ENCODE results near the gene A1CF.
A peak's percentile ranks its signal among the peaks of the same experiment; 100 is the strongest.
"Not testable (repeated sequence)": the region's sequence is repeated elsewhere in the genome, so short reads cannot be mapped to it uniquely, and the experiment has no call there.

The A1CF gene

GRCh38 chr10:50857579-50857978, 27.8 kb downstream of the A1CF start:
- no peak for FAIRE-seq

GRCh38 chr10:50855461-50855860, 30.0 kb downstream of the A1CF start:
- FAIRE-seq: no peak

- FAIRE-seq: no peak
These were observed 30.4 kb downstream of the A1CF start for GRCh38 chr10:50855015-50855414.

DNA sequence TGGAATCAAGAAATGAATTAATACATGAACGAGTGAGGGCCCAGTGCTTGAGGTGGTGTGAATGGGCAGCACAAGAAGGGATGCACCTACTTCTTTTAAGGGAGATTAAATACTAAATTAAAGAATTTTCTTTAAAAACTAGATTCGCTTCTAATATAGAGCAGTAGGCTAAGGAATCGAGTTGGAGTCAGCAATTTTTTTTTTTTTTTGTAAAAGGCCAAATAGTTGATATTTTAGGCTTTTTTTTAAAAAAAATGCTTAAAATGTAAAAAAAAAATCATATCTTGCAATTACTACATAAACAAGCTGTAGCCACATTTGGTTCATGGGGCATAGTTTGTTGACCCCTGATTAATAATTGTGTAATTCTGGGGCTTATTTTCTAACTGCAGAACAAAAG, 31.9 kb downstream of the A1CF start:
- no peak for FAIRE-seq

- FAIRE-seq: no peak
These were observed 33.3 kb downstream of the A1CF start for GRCh38 chr10:50851884-50852671.

DNA sequence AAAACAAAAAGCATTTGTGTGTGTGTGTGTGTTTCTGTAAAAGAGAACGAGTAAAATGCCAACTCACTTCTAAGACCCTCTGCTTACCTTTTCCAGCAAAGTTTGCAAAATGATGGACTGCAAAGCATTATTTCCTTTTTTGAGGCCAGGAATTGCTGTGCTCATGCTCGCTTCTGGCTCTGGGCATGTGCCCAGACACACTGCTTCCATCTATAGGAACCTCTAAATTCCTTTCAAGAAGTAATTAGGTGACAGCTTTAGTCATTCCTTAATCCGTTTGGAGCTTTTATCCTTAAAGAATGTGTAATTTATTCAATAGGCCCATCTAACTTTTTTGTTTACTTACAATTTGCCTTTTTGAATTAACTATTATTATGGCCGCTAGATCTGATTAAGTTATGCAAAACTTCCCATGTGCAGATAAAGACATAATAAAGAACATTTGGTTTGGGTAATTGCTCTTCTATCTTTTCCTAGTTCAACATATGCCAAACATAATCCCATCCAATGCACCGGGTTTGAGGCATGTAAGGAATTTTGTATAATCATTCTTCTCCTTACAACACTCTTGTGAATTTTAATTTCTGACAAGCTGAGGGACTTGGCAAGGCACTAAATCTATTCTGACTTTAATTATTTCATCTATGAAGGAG, 34.7 kb downstream of the A1CF start:
- peak; percentile 100 for FAIRE-seq

DNA sequence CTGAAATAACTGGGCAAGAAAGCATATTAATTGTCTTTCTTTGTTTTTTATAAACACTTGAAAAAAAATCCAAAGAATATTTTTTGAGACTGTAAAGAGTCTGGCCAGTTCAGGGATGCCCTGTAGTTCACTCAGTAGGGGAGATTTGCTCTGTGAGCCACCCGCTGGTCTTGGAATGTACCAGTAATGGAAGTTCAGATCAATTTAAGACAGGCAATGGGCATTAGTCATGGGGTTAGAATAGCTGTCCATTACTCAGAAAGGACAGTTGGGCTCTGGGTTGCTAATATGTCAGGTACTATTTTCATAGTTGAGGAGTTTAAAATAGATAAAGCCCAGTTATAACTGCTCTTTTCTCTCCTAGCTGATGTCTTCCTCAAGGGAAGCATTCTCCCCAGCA, 38.7 kb downstream of the A1CF start:
- FAIRE-seq: peak; percentile 100

DNA sequence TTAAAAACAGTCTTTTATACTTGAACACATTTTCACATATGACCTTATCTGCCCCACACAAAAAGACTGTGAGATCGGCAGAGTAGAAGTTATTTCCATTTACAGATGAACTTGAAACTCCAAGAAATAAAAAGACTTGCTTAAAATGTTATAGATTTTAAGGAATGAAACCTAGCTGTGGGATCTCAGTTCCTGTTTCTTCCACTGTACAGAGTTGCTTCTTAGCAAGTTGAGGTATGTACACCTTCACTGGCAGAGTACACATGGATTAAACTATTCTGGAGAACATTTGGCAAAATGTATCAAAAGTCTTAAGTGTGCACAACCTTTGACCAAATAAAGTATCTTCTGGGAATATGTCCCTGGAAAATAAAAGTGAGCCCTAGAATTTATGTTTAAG, 48.3 kb downstream of the A1CF start:
- no peak for FAIRE-seq

DNA sequence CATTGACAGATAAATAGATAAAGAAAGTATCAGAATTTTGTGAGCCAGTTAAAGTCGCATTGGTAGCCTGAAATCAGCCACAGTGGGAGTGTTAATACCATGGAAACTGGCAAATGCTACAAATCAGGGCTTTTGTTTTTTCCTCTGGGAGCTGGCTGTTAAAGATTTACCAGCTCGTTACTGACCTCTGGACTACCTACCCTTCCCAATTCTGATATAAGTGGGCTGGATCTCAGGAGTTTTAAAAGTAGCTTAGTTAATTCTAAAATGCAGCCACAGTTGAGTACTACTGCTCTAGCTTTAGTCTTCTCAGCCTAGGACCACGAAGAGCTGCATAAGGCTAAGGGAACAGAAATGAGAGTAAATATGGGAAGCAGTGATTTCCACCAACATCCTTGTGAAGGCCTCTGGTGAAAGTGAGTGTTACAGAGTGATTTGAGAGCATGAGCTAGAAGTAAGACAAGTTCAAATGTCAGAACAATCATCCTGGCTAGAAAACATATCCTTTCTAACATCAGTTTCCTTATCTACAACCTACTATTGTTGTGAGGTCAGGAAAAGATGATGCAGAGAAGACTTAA, 53.2 kb downstream of the A1CF start:
- no peak for FAIRE-seq

DNA sequence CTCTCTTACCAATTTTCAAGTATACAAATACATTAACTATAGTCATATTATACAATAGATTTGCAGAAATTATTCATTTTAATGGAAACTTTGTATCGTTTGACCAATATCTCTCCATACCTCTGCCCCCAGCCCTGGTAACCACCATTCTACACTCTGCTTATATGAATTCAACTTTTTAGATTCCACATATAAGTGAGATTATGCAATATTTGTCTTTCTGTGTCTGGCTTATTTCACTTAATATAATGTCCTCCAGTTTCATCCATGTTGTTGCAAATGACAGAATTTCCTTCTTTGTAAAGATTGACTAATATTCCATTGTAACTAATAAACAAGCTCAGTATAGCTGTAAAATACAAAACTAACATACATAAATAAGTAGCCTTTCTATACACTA, 55.4 kb downstream of the A1CF start:
- peak; percentile 41 for FAIRE-seq

DNA sequence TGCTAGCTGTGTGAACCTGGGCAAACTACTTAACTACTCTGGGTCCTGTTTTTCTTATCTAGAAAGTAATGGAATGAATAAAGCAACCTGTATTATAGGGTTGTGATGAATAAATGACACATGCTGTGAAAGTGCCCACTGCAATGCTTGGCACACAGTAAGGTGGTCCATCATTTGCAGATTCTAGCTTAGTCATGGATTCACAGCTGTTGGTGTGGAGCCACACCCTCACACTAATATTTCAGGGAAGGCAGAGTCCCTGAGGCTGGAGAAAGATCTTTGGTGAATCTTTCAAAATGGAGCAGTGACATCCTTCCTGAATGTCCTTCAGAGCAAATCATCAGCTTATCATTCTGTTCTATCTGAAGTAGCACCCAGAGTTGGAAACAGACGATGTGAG, 60.6 kb downstream of the A1CF start:
- FAIRE-seq: no peak

DNA sequence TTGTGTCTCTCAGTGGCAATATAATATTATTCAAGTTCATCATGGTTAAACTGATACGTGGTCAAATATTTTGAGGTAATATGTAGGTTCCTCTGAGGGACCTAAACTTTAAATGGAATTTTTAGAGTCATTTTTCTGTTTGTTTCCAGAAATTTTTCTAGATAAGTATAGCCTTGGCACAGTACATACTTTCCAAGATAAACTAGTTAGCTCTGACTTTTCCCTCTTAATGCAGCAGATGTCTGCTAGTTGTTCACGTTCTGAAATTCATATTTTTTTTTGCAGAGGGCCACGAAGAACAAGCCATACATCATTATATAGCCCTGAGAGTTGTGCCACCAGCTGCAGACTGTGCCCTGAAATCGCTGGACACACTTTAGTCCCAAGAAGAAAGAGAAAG, 61.6 kb downstream of the A1CF start:
- no peak for FAIRE-seq

- FAIRE-seq: no peak
These were observed 75.8 kb downstream of the A1CF start for GRCh38 chr10:50809596-50809995.

DNA sequence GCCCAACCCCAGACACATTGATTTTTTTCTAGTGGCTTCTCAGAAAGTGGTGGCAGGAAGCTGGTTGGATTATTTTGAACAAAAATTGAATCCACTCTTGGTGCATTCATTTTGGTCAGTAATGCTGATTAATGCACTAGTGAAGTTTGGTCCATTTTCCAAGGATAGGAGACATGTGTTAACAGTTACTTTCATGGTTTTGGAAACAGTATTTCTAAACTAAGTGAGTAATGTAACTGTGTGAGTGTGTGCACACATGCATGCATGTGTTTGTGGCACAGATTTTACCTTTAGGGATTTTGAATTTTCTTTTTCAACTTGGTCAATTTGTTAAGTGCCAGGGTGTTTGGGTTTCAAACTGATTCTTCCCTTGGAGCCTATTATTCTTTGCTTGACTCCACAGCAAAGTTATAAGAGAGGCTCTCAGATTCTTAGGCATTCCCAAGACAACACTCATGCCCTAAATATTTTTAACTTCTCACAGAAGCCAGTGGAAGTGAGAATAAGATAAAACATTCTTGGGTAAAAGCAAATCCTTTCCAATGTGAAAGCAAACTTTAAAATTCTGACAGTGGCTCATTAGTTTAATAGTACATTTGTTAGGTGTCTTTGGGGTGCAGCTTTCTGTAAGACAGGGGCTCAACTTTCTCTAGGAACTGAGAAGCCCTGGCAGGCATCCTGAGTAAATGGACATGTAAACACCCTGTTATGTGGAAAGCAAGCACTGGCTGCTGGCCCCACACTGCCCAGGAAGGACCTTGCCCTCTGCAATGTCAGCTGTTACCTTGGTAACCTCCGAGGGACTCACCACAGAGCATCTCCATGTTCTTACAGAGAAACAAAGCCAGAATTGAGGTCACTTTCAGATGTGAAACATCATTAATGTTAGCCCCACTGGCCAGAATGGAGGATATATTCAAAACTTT, 77.3 kb downstream of the A1CF start:
- FAIRE-seq: peak; percentile 100

DNA sequence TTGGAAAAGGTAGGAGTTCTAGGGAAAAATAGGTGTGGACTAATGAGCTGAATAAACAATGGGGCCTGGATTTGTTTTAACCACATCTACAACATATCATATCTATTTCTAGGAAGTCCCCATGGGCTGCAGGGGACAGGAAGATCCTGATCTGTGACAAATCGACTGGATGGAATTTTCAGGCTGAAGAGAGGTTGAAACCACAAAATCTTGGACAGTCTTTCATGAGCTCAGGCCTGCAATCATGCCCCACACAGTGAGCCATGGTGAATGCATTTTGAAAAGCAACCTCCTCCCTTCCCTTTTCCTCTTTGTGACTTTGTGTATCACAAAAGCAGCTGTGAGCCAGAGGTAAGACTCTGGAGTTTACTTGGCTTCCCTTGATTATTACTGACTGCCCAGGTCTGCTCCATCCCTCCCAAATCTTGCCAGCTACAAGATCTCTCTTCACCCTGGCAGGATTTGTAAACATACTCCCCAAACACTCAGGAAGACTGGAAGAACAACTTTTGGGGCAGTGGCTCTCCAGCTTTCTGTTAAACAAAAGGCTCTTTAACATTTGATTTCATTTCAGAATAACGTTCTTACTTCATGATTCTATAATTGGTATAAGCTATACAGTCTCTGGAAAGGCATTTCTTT, 79.3 kb downstream of the A1CF start:
- no peak for FAIRE-seq

- FAIRE-seq: no peak
These were observed 85.8 kb downstream of the A1CF start for GRCh38 chr10:50799595-50799994.

- no peak for FAIRE-seq
These were observed 87.1 kb downstream of the A1CF start for GRCh38 chr10:50798297-50798696.

DNA sequence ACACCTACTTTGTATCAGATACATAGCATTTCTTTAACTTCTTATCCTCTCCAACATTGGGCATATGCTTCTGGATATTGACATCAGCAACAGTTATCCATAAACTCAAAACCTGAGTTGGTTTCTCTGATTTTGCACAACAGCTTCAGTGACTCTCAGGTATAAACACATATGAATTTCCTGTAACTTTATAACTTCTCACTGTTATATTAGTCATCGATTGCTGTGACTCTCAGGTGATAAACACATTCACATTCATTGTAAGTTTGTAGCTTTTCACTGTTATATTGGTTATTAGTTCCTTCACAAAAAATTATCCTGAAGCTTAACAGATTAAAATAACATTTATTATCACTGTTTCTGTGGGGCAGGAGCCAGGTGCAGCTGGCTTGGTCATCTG, 88.7 kb downstream of the A1CF start:
- no peak for FAIRE-seq

DNA sequence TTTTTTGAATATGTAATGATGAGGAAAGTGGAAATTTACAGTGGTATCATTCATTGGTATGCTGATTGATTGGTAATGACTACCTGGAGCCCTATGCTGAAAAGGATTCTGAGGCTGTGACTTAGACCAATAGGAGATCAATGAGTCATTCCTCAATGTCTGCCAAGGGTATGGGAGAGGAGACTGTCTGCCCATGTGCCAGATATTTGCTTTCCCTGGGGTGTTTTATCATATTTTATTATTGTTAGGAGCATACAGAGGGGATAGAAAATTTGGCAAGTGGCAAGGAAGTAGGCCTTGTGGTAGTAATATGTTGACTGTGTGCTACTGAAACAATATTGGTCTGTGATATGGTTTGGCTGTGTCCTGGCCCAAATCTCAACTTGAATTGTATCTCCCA, 90.9 kb downstream of the A1CF start:
- no peak for FAIRE-seq

- FAIRE-seq: peak; percentile 99
These were observed 96.2 kb downstream of the A1CF start for GRCh38 chr10:50788951-50789945.

GRCh38 chr10:50787962-50788361, 97.5 kb downstream of the A1CF start:
- not testable (repeated sequence) for FAIRE-seq
